Osteoblast (primary cell): Measurements from ENCODE around the gene WWTR1. TPM values are rescaled to one million over a fixed set of nuclear protein-coding genes. Genes with fewer than 3 reads are reported as not detected.

Experiments
- DNase-seq: peaks from one replicate; pipeline ENCODE4 v3.0.0; 2011; ENCODE audit warnings: low spot score, mixed read lengths; ENCODE audit not compliant: insufficient read length; ENCODE audit errors: missing footprints
- H2AFZ ChIP-seq: 2 replicates; pipeline ENCODE4 v1.6.0; 2011; ENCODE audit warnings: mild to moderate bottlenecking, low read length
- H3K27ac ChIP-seq: 2 replicates; pipeline ENCODE4 v1.5.1; 2011; ENCODE audit warnings: mild to moderate bottlenecking, low read depth, low read length, moderate library complexity
- H3K27me3 ChIP-seq: 2 replicates; pipeline ENCODE4 v1.6.0; 2012; ENCODE audit warnings: mild to moderate bottlenecking, control low read depth, inconsistent platforms, low read length, moderate library complexity; ENCODE audit not compliant: insufficient read depth
- H3K36me3 ChIP-seq: 2 replicates; pipeline ENCODE4 v1.5.1; 2011; ENCODE audit warnings: mild to moderate bottlenecking, low read length, control low read depth, moderate library complexity; ENCODE audit not compliant: insufficient read depth
- H3K4me1 ChIP-seq: 2 replicates; pipeline ENCODE4 v1.5.1; 2011; ENCODE audit warnings: mild to moderate bottlenecking, low read length, control low read depth, moderate library complexity; ENCODE audit not compliant: insufficient read depth
- H3K4me2 ChIP-seq: 2 replicates; pipeline ENCODE4 v1.6.0; 2011; ENCODE audit warnings: mild to moderate bottlenecking, low read length; ENCODE audit not compliant: insufficient read depth
- H3K4me3 ChIP-seq: fragments of 200-600 bp; sonication (generic); 3 replicates; pipeline ENCODE4 v1.5.1; 2012; ENCODE audit warnings: mild to moderate bottlenecking, low read length, inconsistent platforms; ENCODE audit not compliant: insufficient read depth
- H3K79me2 ChIP-seq: 2 replicates; pipeline ENCODE4 v1.6.0; 2012; ENCODE audit warnings: mild to moderate bottlenecking, low read length, control low read depth, inconsistent platforms; ENCODE audit not compliant: insufficient read depth
- H3K9me3 ChIP-seq: 2 replicates; pipeline ENCODE4 v1.5.1; 2011; ENCODE audit warnings: low read depth, low read length, control low read depth
- H4K20me1 ChIP-seq: 2 replicates; pipeline ENCODE4 v1.6.0; 2012; ENCODE audit warnings: mild to moderate bottlenecking, low read length, control low read depth; ENCODE audit not compliant: insufficient read depth
- CTCF ChIP-seq: IDR thresholded peaks from 2 replicates; pipeline ENCODE4 v1.5.1; 2011; ENCODE audit warnings: mild to moderate bottlenecking, low read depth, low read length, moderate library complexity; ENCODE audit errors: extremely low read depth
- total RNA-seq: library from RNA; depleted of rRNA; stranded (reverse); fragments of >200 nt; gene quantifications from 2 replicates; pipeline ENCODE4 v1.2.3, GENCODE V29; 2012

WWTR1 gene
- total RNA-seq, 1 donor = 84.7 TPM

- Histone ChIP-seq H3K27ac (no peak overlapping the region), H3K79me2 (peaks cover 89% of the 10 kb centered on the region), H3K27me3 (no peaks in the 10 kb centered on the region), H2AFZ (no peak overlapping the region), H3K9me3 (no peaks in the 10 kb centered on the region), H3K4me1 (peaks cover 16% of the 10 kb centered on the region), H3K4me3 (no peak overlapping the region), H4K20me1 (peaks cover 3% of the 10 kb centered on the region), H3K4me2 (no peak overlapping the region), H3K36me3 (peaks cover 9% of the 10 kb centered on the region)
- no peak for TF ChIP-seq CTCF
- no peak for DNase-seq
These were observed 93.7 kb downstream of the WWTR1 start for GRCh38 chr3:149564079-149564478.

- TF ChIP-seq CTCF = no peak
- no peak overlapping the region for H3K4me2 ChIP-seq
- no peak for DNase-seq
- no peak overlapping the region for H2AFZ ChIP-seq
- H3K27me3 ChIP-seq = no peaks in the 10 kb centered on the region
- H3K79me2 ChIP-seq = peaks cover 92% of the 10 kb centered on the region
- H3K36me3 ChIP-seq = peaks cover 9% of the 10 kb centered on the region
- no peak overlapping the region for H3K27ac ChIP-seq
- no peak overlapping the region for H3K4me3 ChIP-seq
- peaks cover 16% of the 10 kb centered on the region for H3K4me1 ChIP-seq
- peaks cover 3% of the 10 kb centered on the region for H4K20me1 ChIP-seq
- H3K9me3 ChIP-seq = no peaks in the 10 kb centered on the region
These were observed 94.7 kb downstream of the WWTR1 start for GRCh38 chr3:149563114-149563513.

GRCh38 chr3:149560617-149561016, 97.2 kb downstream of the WWTR1 start:
- Histone ChIP-seq H3K79me2 (peaks cover 90% of the 10 kb centered on the region), H3K27ac (no peak overlapping the region), H3K9me3 (no peaks in the 10 kb centered on the region), H2AFZ (no peak overlapping the region), H3K4me1 (peaks cover 15% of the 10 kb centered on the region), H3K36me3 (peaks cover 9% of the 10 kb centered on the region), H3K4me2 (no peak overlapping the region), H4K20me1 (peaks cover 3% of the 10 kb centered on the region), H3K27me3 (no peaks in the 10 kb centered on the region), H3K4me3 (no peak overlapping the region)
- DNase-seq = no peak
- no peak for TF ChIP-seq CTCF

- Histone ChIP-seq H4K20me1 (peaks cover 3% of the 10 kb centered on the region), H3K9me3 (no peaks in the 10 kb centered on the region), H2AFZ (no peak overlapping the region), H3K36me3 (peaks cover 9% of the 10 kb centered on the region), H3K27ac (no peak overlapping the region), H3K4me1 (peaks cover 21% of the 10 kb centered on the region), H3K27me3 (no peaks in the 10 kb centered on the region), H3K4me2 (no peak overlapping the region), H3K4me3 (no peak overlapping the region), H3K79me2 (peaks cover 91% of the 10 kb centered on the region)
- TF ChIP-seq CTCF = no peak
- no peak for DNase-seq
These were observed 97.8 kb downstream of the WWTR1 start for GRCh38 chr3:149560001-149560400.
